Activated B cell treated with CpG ODN at 0.5 μM for 24 hours (primary cell): ENCODE data around the gene CHKB. TPM values are rescaled to one million over a fixed set of nuclear protein-coding genes. Genes with fewer than 3 reads are reported as not detected.
A peak's percentile ranks its signal among the peaks of the same experiment; 100 is the strongest.

Experiments
- ATAC-seq: fragments of 200-7000 bp; cut with Tn5 transposase; one replicate; pipeline ENCODE4 v1.10.0; 2021; ENCODE audit warnings: low read depth, mild to moderate bottlenecking, moderate library complexity
- CTCF ChIA-PET: fragments of 350-600 bp; sonication (Branson Sonifier 250); formaldehyde crosslinking; loops from one replicate; lab custom pipeline; 2021; ENCODE audit warnings: antibody characterized with exemption; lab: Charles Lee
- POLR2A ChIA-PET: fragments of 350-600 bp; sonication (Branson Sonifier 250); formaldehyde crosslinking; loops from one replicate; lab custom pipeline; 2021; ENCODE audit warnings: antibody characterized with exemption; lab: Charles Lee
- DNase-seq: peaks from one replicate; pipeline ENCODE4 v3.0.0; 2022
- H3K27ac Mint-ChIP-seq: one replicate; pipeline ENCODE4 v1.8.0; 2020; ENCODE audit warnings: mixed read lengths
- H3K27me3 Mint-ChIP-seq: one replicate; pipeline ENCODE4 v1.8.0; 2021; ENCODE audit warnings: mixed read lengths
- H3K36me3 Mint-ChIP-seq: one replicate; pipeline ENCODE4 v1.8.0; 2021; ENCODE audit warnings: low read depth, mixed read lengths
- H3K4me1 Mint-ChIP-seq: one replicate; pipeline ENCODE4 v1.8.0; 2021; ENCODE audit warnings: mixed read lengths
- H3K4me3 Mint-ChIP-seq: one replicate; pipeline ENCODE4 v1.8.0; 2020; ENCODE audit warnings: mild to moderate bottlenecking, mixed read lengths
- H3K9me3 Mint-ChIP-seq: one replicate; pipeline ENCODE4 v1.8.0; 2020; ENCODE audit warnings: mixed read lengths
- intact Hi-C: fragments of 100-400 bp; cut with micrococcal nuclease; formaldehyde crosslinking; loops from one replicate; pipeline ENCODE4 v1.15.1; 2024
- total RNA-seq: library from RNA; stranded (reverse); gene quantifications from 2 replicates; pipeline ENCODE4 v1.2.3, GENCODE V29; 2022
- TF ChIP-seq, protein P1 (sequence below): fragments of 200-600 bp; IDR thresholded peaks from one replicate; pipeline ENCODE4 v1.8.0; 2022; ENCODE audit warnings: antibody characterized with exemption, mild to moderate bottlenecking

Gene CHKB
- total RNA-seq, 1 donor from 2014 or later = 158 TPM

GRCh38 chr22:50529416-50529896 lies 53.2 kb downstream of the CHKB start:
- CTCF ChIA-PET = interaction anchor here (0.7 to 0.9 kb wide), 3 partner anchors 10 to 92 kb away, joined by 3 to 4 read pairs (median 4); no protein-coding TSS in a partner anchor

More at GRCh38 chr22:50529416-50529896, 53.2 kb downstream of the CHKB start:
- TF ChIP-seq, protein P1, sequence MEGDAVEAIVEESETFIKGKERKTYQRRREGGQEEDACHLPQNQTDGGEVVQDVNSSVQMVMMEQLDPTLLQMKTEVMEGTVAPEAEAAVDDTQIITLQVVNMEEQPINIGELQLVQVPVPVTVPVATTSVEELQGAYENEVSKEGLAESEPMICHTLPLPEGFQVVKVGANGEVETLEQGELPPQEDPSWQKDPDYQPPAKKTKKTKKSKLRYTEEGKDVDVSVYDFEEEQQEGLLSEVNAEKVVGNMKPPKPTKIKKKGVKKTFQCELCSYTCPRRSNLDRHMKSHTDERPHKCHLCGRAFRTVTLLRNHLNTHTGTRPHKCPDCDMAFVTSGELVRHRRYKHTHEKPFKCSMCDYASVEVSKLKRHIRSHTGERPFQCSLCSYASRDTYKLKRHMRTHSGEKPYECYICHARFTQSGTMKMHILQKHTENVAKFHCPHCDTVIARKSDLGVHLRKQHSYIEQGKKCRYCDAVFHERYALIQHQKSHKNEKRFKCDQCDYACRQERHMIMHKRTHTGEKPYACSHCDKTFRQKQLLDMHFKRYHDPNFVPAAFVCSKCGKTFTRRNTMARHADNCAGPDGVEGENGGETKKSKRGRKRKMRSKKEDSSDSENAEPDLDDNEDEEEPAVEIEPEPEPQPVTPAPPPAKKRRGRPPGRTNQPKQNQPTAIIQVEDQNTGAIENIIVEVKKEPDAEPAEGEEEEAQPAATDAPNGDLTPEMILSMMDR = no peak
- H3K4me3 Mint-ChIP-seq = peak overlapping the region; percentile 78
- POLR2A ChIA-PET = interaction anchor here (0.5 to 13.6 kb wide), 13 partner anchors 16 to 339 kb away, joined by 3 to 946 read pairs (median 5); partner anchors contain the start of genes ARSA, CHKB, KLHDC7B and LMF2
- peaks cover 17% of the 10 kb centered on the region for H3K36me3 Mint-ChIP-seq
- intact Hi-C loops = loop anchor here (5.0 kb wide), 1 partner anchor 602 kb away; no protein-coding TSS in a partner anchor
- peak overlapping the region; percentile 75 for H3K27ac Mint-ChIP-seq
- no peaks in the 10 kb centered on the region for H3K9me3 Mint-ChIP-seq
- peaks cover 52% of the 10 kb centered on the region for H3K4me1 Mint-ChIP-seq
- ATAC-seq (no peak), DNase-seq (no peak)
- H3K27me3 Mint-ChIP-seq = no peaks in the 10 kb centered on the region

Other genes with a start within 250 kb of the CHKB start
- gene PPP6R2, start 239.5 kb downstream of the CHKB start, total RNA-seq = 64.0 and 77.3 TPM in 2 replicates
- gene SBF1, start 107.8 kb downstream of the CHKB start, total RNA-seq = 114 and 144 TPM in 2 replicates
- 5.1 and 5.2 TPM in 2 replicates for gene ADM2, start 101.3 kb downstream of the CHKB start, total RNA-seq
- gene MIOX, start 96.0 kb downstream of the CHKB start, total RNA-seq = 0.15 and 0.22 TPM in 2 replicates
- gene LMF2, start 75.1 kb downstream of the CHKB start, total RNA-seq = 76.6 and 81.0 TPM in 2 replicates
- 63.9 and 68.2 TPM in 2 replicates for gene NCAPH2, start 74.6 kb downstream of the CHKB start, total RNA-seq
- gene SCO2, start 57.3 kb downstream of the CHKB start, total RNA-seq = 7.1 and 11.6 TPM in 2 replicates
- 91.8 and 92.9 TPM in 2 replicates for gene TYMP, start 52.8 kb downstream of the CHKB start, total RNA-seq
- gene KLHDC7B, start 37.0 kb downstream of the CHKB start, total RNA-seq = 4.9 and 5.2 TPM in 2 replicates
- not detected in 2 replicates for gene SYCE3, start 19.9 kb downstream of the CHKB start, total RNA-seq
- gene CPT1B, start 4.4 kb downstream of the CHKB start, total RNA-seq = 32.2 and 33.5 TPM in 2 replicates
- gene MAPK8IP2, start 17.9 kb upstream of the CHKB start, total RNA-seq = 0.18 and 0.20 TPM in 2 replicates
- 49.0 and 50.9 TPM in 2 replicates for gene ARSA, start 45.3 kb upstream of the CHKB start, total RNA-seq
- not detected in 2 replicates for gene SHANK3, start 90.0 kb upstream of the CHKB start, total RNA-seq
- gene ACR, start 155.4 kb upstream of the CHKB start, total RNA-seq = not detected in 2 replicates
- 57.6 and 62.5 TPM in 2 replicates for gene RABL2B, start 200.8 kb upstream of the CHKB start, total RNA-seq